CMK (cell line): ENCODE measurements around the gene MDM2.
"Not testable (repeated sequence)": the region's sequence is repeated elsewhere in the genome, so short reads cannot be mapped to it uniquely, and the experiment has no call there.

Source experiments
- DNase-seq: peaks from one replicate; pipeline ENCODE4 v3.0.0-alpha.2; 2010; ENCODE audit warnings: low read depth

MDM2 gene

GRCh38 chr12:68827895-68828671 lies 20.1 kb downstream of the MDM2 start:
- no peak for DNase-seq

- DNase-seq: no peak
Measured at GRCh38 chr12:68828672-68829068, 20.7 kb downstream of the MDM2 start.

- no peak for DNase-seq
Measured at GRCh38 chr12:68831272-68831671, 23.3 kb downstream of the MDM2 start.

DNA sequence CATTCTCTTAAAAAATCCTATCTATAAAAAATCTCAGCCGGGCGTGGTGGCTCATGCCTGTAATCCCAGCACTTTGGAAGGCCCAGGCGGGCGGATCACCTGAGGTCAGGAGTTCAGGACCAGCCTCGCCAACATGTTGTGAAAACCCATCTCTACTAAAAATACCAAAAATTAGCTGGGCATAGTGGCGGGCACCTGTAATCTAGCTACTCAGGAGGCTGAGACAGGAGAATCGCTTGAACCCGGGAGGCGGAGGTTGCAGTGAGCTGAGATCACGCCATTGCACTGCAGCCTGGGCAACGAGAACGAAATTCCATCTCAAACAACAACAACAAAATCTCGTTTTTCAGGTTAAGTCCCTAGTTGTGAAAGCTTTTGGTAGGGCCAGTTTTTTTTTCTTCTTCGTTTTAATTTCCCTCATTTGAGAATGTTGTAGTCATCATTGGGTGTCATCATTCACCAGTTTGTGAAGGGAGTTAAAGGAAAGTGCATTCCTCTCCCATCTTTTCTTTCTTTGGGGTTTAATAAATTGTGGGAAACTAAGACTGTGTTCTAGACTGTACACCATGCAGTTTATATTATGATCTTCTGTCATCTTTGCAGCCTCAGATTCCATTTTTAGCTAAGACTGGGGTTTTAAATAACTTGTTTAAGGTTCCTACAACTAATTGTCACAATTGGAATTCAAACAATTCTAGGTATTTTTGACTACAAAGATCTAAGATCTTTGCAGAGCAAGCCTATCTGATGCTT lies 23.9 kb downstream of the MDM2 start:
- no peak for DNase-seq

DNA sequence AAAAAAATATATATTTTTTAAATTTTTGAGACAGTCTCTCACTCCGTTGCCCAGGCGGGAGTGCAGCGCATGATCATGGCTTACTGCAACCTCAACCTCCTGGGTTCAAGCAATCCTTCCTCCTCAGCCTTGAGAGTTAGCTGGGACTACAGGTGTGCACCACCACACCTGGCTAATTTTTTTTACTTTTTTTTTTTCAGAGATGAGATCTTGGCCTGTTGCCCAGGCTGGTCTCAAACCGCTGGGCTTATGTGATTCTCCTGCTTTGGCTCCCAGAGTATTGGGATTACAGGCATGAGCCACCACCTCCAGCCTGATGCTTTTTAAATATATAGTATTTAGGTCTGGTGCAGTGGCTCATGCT lies 24.5 kb downstream of the MDM2 start:
- no peak for DNase-seq

DNA sequence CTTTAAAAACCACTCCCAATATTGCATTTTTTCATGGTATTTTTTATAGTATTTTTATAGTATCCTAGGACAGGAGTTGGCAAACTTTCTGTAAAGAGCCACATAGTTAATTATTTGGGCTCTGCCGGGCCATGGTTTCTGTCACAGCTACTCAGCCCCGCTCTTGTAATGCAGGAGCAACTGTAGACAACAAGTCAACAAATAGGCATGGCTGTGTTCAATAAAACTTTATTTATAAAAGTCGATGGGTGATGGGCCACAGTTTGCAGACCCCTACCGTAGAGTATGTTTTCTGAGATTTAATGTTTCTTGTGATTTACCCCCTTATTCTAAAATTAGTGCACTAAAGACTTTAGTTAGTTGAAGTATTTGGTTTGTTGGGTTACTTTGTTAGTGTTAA lies 25.5 kb downstream of the MDM2 start:
- DNase-seq: no peak

DNA sequence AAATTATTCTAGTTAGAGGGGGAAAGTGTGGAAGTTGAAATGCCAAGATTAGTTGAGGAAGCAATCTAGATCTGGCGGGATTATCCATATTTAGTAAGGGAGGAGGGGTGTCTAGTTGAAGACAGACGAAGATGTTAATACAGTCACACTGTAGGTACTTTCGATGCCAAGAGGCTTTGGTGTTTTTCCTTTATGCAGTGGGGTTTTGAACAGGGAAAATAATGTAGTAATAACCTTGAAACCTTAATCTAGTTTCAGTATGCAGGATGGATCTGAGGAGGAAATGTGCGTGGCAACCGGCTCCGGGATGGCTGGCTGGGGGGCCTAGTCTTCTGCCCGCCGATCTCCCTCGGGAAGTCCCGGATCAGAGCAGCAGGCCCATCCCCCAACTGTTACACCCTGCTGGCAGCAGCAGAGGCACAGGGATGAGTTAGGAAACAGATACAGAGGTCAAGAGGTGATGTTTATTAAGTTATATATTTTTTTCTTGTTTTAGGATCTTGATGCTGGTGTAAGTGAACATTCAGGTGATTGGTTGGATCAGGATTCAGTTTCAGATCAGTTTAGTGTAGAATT lies 27.4 kb downstream of the MDM2 start:
- DNase-seq: no peak

DNA sequence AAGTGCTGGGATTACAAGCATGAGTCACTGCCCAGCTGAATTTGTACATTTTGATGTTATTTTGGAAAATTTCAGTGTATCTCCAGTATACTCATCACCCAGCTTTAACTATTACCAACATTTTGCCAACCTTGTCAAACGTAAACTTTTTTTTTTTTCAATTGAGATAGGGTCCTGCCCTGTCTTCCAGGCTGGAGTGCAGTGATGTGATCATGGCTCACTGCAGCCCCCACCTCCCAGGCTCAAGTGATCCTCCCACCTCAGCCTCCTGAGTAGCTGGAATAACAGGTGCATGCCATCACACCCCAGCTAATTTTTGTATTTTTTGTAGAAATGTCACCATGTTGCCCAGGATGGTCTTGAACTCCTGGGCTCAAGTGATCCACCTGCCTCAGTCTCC lies 29.2 kb downstream of the MDM2 start:
- no peak for DNase-seq

DNA sequence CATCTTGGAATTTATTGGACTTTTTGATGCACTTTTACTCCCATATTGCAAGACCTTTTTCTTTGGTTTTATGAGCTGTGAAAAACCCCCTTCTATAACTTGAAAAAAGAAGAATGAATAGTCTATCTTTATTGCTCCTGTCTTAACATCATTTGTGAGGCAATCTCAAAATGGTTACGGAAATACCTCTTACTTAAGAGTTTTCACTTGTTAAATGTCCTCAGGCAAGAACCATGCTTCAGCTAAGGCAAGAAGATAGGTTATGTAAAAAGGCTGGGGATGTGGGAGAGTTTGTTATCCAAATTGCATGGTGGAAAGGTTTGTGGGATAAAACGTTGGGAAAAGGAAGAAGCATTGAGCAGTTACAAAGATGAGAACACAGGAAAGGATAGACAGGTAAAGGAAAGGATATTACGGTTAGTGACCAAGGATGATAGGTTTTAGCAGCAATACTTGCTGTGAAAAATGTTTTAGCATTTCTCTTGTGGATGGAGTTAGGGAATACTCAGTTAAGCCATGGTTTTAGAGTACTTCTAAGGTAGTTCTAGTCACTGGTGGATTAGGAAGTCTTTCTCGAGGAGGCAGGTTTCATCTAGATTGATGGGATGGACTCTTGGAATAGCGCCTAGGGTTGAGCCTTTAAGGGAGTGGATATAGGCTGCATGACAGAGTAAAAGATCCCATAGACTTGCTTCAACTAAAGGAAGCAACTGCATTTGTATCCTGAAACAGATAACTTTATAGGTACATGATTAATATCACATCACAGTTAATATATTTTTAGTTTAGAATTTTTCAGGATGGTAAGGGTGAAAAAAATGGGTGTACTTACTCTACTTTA lies 30.3 kb downstream of the MDM2 start:
- no peak for DNase-seq

GRCh38 chr12:68839183-68840147 lies 31.5 kb downstream of the MDM2 start:
- no peak for DNase-seq

GRCh38 chr12:68841175-68841574 lies 33.2 kb downstream of the MDM2 start:
- DNase-seq: not testable (repeated sequence)

- DNase-seq: no peak
Measured at GRCh38 chr12:68841717-68842116, 33.7 kb downstream of the MDM2 start.

DNA sequence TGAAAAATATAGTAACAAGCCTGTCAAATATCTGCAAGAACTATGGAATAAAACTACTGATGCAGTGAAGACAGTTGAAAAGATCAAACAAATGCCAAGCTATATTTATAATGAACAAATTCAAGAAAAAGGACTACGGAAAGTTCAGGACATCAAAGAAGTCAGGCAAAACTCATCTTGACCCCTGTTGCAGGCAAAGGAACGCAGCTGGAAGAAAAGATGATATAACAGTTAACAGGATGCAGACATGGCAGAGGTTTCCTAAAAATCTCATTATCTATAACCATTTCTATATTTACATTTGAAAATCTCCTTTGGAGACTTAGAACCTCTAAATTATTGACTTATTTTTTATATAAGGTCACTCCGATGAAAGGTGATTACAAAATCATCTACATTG lies 34.1 kb downstream of the MDM2 start:
- no peak for DNase-seq

DNA sequence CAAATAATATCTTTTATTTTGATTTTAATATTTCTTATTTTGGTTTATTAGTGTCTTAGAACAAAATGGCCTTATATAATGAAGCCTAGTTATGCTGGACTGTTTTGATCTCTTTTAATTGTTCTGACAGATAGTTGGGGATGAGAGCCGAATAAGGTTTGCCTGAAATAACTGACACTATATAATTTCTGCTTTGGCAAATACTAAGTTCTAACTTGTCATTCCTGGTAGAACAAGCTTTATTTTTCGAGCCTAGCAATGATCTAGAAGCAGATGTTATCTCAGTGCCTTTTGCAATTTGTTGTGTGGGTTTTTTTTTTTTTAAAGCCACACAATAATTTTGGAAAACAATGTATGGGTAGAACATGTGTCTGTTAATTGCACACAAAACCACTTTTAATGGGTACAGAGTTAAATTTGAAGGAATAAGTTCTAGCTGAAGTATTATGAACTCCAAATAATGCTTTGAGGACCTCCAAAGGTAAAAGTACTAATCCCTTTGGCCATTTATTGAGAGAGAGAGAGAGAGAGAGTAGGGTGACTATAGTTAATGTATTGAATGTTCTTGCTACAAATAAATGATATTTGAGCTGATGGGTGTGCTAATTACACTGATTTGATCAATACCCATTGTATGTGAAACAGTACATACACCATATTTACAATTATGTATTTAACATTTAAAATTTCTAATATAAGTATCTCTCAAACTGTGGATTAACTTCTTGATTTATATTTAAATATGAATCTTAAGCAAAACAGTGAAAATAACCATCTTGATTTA lies 35.0 kb downstream of the MDM2 start:
- DNase-seq: no peak

GRCh38 chr12:68844318-68844745 lies 36.4 kb downstream of the MDM2 start:
- DNase-seq: no peak

GRCh38 chr12:68844788-68845695 lies 37.1 kb downstream of the MDM2 start:
- DNase-seq: no peak

DNA sequence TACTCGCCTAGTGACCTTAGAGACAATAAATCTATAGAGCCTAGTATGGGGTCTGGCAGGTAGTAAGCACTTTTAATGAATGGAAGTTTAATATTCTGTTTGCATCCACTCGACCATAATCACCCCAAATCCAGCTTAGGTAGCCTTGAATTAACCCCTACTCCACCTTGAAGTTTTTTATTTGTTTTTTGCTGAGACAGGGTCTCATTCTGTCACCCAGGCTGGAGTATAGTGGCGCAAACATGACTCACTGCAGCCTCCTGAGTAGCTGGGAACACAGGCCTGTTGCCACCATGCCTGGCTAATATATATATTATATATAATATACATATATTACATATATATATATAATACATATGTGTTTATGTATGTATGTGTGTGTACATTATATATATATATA lies 38.8 kb downstream of the MDM2 start:
- DNase-seq: no peak

GRCh38 chr12:68850390-68850789 lies 42.4 kb downstream of the MDM2 start:
- no peak for DNase-seq

DNA sequence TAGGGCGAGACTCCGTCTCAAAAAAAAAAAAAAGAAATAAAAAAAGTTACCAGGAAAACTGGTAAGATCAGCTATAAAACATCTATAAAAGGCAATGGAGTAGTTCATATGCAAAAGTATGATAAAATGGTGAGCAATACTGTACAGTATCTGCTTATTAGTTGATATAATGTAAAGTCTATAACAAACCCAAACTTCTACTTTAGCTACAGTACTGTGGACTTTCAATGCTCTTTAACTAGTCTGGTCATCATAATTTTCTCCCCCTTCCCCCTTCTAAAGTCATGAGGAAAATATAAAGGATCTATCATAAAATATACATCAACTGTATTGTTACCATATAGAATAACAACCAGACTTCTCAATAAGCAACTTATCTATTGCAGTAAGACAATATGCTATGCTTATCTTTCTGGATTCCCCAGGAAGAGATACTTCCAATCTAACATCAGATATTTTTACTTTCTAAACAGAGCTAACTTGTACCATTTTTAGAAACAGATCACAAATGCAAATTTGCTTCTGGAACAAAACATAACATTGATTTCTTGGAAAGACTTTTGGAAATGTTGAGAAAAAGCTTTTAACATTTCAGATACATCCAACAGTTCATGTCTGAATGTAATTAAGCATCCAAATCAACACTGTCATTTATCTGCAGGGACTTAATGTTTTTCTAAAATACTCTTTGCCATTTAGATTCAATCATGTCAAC lies 43.8 kb downstream of the MDM2 start:
- DNase-seq: no peak
